Mammary epithelial cell (primary cell): ENCODE results near the gene COG5.

ENCODE experiments used
- EZH2 ChIP-seq: IDR thresholded peaks from 2 replicates; pipeline ENCODE4 v1.6.1; 2012; ENCODE audit warnings: low read length, inconsistent platforms, borderline replicate concordance
- TF ChIP-seq, protein P1 (sequence below), 2 donors: IDR thresholded peaks in 1 of 2; conservative IDR thresholded peaks in 1 of 2; 2 replicates each; pipeline ENCODE4 v1.5.1; 2011 to 2012; ENCODE audit warnings: inconsistent platforms in 2 of 2, low read length in 2 of 2, mild to moderate bottlenecking in 2 of 2, control low read depth in 1 of 2, low read depth in 1 of 2; ENCODE audit not compliant: insufficient read depth in 1 of 2; ENCODE audit errors: extremely low read depth in 1 of 2

DNA sequence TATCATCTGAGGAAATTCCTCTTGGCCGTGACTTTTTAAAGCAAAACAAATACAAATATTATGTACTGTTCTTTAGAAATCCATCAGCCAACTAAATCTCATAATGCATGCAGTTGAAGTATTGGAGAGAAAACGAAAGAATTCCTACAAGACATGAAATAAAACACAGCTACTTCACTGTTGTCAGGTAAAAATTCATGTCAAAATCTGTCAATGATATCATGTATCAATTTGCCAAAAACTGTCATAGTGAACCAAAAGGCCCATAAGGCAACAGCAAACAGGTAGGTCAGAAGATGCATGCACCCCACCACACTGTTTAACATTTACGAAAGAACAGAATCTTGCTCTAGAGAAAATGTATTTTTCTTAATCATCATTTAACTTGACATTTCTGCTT is 91.6 kb downstream of the COG5 start:
- TF ChIP-seq, protein P1, sequence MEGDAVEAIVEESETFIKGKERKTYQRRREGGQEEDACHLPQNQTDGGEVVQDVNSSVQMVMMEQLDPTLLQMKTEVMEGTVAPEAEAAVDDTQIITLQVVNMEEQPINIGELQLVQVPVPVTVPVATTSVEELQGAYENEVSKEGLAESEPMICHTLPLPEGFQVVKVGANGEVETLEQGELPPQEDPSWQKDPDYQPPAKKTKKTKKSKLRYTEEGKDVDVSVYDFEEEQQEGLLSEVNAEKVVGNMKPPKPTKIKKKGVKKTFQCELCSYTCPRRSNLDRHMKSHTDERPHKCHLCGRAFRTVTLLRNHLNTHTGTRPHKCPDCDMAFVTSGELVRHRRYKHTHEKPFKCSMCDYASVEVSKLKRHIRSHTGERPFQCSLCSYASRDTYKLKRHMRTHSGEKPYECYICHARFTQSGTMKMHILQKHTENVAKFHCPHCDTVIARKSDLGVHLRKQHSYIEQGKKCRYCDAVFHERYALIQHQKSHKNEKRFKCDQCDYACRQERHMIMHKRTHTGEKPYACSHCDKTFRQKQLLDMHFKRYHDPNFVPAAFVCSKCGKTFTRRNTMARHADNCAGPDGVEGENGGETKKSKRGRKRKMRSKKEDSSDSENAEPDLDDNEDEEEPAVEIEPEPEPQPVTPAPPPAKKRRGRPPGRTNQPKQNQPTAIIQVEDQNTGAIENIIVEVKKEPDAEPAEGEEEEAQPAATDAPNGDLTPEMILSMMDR (conservative IDR thresholded peaks at IDR 0.05 in 1 of 2, IDR thresholded peaks at IDR 0.05 in 1 of 2; ENCODE audit: extremely low read depth in 1 of 2, insufficient read depth in 1 of 2, low read depth in 1 of 2, low read length in 2 of 2), result no peak
- no peak for TF ChIP-seq EZH2
